GM21717 (cell line): ENCODE measurements around the gene RNF2.
"Not testable (repeated sequence)": the region's sequence is repeated elsewhere in the genome, so short reads cannot be mapped to it uniquely, and the experiment has no call there.

ENCODE experiments used
- ATAC-seq: cut with Tn5 transposase; IDR thresholded peaks from one replicate; pipeline ENCODE4 v1.9.1; 2021; ENCODE audit warnings: mild to moderate bottlenecking, moderate library complexity; ENCODE audit not compliant: unreplicated experiment

Gene RNF2

DNA sequence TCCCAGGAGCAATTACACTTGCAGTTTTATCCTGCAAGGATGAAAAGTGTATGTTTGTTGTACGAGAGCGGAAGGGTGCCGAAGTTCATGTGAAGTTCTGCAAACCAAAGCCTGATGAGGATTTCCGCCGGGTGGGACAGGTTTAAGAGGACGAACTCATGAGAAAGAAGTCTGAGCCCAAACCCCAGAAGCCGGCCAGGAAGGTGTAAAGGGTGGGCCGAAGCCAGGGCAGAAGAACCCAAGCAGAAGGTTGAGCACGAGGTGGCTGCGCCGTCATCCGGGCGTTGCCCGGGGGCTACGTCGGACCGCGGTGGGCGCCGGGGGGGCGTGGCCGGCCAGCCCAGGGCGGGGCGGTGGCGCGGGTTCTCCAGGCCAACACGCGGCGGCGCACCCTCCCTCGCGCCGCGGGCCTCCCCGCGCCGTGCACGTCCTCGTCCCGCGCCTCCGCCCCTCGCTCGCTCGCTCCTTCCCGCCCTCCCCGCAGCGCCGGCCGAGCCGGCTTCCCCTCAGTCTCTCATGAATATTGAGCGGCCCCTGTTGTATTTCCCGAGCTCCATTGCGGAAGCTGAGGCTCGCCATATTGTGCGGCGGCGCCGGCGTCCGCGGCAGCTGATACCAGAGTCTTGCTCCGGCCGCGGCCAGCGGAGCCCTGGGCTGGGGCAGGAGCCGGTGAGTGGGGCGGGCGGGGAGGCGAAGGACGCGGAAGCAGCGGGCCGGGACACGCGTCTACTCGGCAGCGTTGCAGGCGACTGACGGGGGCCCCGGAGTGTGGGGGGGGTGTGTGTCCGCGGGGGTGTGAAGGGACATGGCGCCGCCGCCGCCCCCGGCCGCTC lies at the start of gene RNF2:
RNF2 (plus strand) TSS at position 578 of the 833 bp plus-strand sequence. CDS start 41,996 bp downstream, outside the sequence.
- peak; percentile 86 for ATAC-seq

- not testable (repeated sequence) for ATAC-seq
Observed at GRCh38 chr1:184999974-185000373, 45.4 kb upstream of the RNF2 start.

GRCh38 chr1:185001312-185001880 lies 44.0 kb upstream of the RNF2 start:
- ATAC-seq, result not testable (repeated sequence)

DNA sequence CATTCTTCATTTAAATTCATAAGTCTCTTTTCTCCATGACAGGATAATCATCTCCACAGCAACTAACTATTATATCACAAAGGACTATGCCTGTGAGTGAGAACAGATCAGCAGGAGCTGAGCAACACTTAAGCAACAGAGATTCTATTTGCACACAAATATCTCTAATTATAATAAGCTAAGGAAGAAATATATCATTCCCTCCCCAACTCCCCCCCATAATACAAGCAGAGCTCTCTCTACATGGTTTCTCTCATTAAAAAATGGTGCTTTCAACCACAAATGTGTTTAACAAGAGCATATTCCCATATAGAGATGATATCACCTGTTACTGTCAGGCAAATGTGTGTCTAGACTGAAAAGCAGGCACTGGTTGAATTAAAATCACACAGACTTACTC lies 36.5 kb upstream of the RNF2 start:
- ATAC-seq, result no peak

DNA sequence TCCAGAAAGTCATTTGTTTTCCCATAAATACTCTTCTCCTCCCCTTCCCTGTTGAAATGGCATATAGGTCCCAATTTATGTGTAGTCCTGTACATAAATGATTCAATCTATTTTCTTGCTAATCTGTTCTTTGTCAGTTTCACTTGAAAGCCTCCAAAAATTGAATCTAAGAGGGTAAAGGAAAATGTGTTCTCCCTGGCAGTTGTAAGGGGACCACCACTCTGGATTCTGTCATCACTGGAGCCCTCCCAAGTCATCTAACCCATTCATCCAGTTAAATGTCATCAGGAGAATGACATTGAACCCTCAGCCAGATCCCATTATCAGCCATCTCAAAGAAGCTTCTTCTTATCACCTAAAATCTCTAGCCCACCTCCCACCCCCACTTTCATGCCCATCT lies 35.0 kb upstream of the RNF2 start:
- no peak for ATAC-seq

- ATAC-seq, result no peak
Observed at GRCh38 chr1:185014941-185015340, 30.4 kb upstream of the RNF2 start.

DNA sequence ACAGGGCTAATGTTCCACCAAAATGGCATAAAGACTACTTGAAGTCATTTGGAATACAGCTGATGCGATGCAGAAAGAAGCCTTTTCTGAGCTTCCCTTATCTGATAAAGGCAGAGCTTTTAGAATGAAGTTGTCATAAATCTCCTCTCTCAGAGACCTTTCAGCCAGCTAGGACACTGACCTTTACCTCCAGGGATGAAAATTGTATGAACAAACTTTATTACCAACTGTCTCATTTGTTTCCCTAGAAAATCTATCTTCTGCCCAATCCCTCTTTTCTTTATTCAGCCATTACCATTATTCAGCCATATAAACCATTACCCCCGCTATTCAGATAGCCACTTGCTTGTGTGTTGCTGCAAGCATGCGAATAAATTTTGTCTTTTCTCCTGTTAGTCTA lies 29.7 kb upstream of the RNF2 start:
- ATAC-seq, result no peak

DNA sequence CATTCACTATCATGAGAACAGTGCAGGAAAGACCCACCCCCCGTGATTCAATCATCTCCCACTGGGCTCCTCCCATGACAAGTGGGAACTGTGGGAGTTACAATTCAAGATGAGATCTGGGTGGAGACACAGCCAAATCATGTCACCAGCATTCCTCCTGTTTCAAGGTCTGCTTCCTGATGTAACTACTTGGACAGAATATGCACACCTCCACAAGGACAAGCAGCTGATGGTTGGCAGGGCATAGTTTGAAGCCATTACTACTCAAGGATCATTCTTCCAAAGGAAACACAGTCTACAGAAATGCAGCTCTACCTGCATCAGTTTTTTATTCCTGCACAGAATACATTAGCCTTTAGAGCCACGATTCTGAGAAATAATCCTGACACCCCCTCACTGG lies 28.5 kb upstream of the RNF2 start:
- no peak for ATAC-seq

GRCh38 chr1:185017338-185017737 lies 28.0 kb upstream of the RNF2 start:
- ATAC-seq, result no peak

DNA sequence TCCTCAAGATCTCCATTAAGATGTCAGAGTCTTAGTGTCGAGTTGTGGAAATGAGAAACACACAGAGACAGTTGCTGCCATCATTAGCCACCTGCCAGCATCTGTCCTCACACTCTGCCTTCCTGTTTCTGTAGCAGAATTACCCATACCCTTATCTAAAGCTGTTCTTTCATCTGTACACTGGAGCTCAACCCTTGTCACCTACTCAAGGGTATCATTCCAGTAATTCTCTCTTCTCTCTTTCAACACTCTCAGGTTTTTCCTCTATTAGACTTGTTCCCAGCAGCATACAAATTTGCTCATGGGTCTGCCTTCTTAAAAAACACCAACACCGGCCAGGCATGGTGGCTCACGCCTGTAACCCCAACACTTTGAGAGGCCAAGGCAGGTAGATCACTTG lies 27.4 kb upstream of the RNF2 start:
- ATAC-seq, result no peak

DNA sequence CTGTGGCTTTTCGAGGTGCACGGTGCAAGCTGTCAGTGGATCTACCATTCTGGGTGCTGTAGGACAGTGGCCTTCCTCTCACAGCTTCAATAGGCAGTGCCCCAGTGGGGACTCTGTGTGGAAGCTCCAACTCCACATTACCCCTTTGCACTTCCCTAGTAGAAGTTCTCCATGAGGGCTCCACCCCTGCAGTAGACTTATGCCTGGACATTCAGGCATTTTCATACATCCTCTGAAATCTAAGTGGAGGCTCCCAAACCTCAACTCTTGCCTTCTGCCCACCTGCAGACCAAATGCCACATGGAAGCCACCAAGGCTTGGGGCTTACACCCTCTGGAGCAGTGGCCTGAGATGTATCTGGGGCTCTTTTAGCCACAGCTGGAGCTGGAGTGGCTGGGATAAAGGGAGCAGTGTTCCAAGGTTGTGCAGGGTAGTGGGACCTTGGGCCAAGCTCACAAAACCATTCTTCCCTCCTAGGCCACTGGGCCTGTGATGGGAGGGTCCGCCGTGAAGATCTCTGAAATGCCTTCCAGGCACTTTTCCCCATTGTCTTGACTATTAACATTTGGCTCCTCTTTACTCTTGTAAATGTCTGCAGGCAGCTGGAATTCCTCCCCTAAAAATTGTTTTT lies 18.0 kb upstream of the RNF2 start:
- no peak for ATAC-seq

DNA sequence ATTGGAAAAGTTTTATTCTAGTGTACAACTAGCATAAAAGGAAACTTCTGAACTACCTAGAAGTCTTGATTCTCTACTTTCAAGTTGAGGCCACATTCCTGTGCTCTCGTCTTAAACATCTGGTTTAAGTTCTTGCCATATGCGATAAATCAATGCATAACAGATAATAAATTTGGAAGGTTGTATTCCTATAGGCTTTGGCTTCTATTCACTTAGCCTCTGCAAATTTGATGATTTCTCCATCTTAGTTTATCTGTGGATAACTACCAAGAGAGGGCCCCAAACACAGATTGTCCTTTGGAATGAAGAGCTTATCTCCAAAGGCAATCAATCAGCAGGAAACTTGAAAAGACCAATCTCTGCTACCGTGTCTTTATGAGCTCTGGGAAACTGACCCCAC lies 11.7 kb upstream of the RNF2 start:
- no peak for ATAC-seq

- no peak for ATAC-seq
Observed at GRCh38 chr1:185035258-185035657, 10.1 kb upstream of the RNF2 start.

- no peak for ATAC-seq
Observed at GRCh38 chr1:185038813-185039376, 6.5 kb upstream of the RNF2 start.

DNA sequence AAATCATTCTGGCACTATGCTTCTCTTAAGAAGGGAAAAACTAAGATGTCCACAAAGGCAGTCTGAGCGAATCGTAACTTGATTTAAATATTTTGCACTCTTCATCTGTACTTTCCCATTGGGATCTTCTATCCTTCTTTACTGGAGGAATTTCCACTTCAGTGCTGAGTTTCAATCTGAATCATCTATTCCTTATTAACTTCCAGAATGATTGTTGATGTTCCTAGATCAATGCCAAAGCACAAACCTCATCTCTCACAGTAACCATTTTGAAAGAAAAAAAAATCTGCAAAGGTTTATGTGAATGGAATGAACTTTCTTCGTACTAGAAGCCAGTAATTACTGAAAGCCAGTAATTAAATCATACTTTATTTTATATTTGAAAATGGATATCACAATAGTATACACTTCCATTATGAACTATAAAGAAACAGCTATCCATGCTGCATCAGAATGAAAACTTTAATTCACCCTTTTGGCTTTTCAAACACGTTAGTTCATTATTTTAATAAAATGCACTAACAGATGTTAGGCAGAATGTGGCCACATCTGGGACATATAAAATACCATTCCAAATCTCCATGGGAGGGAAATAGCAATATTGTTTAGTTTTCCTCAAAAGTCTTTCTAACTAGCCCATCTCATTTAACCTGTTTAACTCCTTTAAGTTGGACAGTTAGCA lies 5.5 kb upstream of the RNF2 start:
- no peak for ATAC-seq

DNA sequence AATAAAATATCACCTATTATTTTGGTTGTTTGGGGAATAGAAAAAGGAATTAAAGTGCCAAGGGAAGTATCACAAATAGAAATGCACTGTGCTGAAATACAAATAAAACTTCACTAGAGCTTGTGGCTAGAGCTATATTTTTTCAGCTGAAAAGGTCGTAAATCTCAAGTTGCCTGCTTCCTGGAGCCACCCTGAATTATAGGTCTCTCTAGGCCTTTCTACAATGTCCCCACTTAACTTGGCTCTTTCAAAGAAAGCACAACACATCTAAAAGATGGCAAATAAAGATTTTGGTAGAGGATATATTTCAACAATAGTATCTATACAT lies 5.0 kb upstream of the RNF2 start:
- ATAC-seq, result no peak

GRCh38 chr1:185041742-185042141 lies 3.6 kb upstream of the RNF2 start:
- ATAC-seq, result no peak

- no peak for ATAC-seq
Observed at GRCh38 chr1:185042737-185043136, 2.6 kb upstream of the RNF2 start.

DNA sequence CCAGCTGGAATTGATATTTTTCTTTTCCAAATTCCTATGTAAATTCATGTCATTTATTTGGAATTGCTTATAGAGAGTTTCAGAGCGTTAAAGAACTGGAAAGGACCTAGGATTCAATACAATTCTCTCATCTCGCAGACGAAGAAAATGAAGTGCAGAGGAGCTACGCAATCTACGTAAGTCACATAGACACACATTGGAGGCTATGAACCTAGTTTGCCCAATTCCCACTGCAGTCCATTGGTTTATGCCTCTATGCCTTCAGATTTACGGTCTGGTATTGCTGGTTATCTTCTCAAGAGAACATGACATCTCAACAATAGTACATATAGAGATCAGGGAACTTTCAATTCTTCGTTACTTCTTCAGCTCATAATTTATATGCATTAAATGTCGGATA lies 971 bp upstream of the RNF2 start:
- no peak for ATAC-seq

- ATAC-seq, result peak; percentile 45
Observed at GRCh38 chr1:185045814-185046492, 595 bp downstream of the RNF2 start.

DNA sequence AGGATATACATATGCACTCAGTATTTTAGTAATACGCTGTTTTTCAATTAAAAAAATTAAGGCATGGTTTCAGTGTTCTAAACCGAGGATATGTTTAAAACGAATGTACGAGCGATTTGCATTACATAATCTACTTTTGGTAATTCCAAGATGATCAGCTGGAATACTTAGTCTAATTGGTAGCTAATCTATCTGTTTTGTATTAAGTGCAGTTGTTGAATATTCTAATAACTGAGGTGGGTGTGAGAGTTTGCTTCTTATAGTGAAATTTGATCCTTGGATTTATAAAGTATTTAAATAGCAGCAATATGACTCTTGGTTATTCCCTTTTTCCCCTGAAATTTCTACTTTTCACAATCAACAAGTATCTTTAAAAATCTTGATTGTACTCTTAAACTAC lies 1.3 kb downstream of the RNF2 start:
- no peak for ATAC-seq
